ENCODE measurements around the gene KRT33B.

Gene KRT33B

DNA sequence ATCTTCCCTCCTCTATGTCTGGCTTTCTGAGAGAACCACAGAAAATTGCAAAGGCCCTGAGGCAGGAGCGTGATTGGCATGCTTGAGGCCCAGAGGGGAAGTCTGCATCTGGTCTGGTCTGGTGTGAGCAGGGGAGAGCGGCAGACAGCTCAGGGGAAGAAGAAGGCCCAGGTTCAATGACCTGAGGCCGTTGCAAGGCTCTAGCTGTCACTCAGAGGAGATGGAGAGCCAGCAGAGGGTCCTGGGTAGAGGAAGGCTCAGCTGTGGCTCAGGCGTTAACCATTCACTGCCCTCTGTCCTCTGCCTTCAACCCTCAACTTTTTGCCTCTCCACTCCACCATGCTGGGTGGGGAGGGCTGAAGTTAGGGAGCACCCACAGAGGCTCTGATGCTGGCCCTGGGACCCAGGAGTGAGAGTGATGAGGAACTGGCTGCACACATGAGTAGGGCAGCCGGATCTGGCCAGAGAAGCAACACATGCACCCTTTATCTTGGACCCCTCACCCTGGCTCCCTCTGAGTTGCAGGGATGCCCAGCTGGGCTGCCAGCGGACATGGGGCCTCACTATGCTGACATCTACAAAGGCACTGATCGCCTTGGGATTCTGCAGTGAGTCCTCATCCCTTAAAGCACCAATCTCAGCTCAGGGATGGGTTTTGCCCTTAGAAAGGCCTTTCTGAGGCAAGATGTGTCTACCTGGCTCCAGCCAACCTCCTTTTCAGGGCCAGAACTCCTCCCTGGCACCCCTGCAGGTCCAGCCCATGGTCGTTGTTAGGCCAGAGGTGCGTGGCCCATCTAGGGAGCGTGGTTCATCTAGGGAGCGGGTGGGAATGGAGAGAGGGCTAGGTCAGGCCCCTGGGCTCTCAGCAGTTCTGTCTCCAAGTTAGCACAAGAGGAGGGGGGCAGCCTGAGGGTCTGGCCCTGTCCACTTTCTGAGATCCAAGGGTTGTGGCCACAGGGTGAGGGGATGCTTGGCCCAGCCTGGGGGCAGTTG lies 46.4 kb downstream of the KRT33B start:
- DNase-seq = no peak

DNA sequence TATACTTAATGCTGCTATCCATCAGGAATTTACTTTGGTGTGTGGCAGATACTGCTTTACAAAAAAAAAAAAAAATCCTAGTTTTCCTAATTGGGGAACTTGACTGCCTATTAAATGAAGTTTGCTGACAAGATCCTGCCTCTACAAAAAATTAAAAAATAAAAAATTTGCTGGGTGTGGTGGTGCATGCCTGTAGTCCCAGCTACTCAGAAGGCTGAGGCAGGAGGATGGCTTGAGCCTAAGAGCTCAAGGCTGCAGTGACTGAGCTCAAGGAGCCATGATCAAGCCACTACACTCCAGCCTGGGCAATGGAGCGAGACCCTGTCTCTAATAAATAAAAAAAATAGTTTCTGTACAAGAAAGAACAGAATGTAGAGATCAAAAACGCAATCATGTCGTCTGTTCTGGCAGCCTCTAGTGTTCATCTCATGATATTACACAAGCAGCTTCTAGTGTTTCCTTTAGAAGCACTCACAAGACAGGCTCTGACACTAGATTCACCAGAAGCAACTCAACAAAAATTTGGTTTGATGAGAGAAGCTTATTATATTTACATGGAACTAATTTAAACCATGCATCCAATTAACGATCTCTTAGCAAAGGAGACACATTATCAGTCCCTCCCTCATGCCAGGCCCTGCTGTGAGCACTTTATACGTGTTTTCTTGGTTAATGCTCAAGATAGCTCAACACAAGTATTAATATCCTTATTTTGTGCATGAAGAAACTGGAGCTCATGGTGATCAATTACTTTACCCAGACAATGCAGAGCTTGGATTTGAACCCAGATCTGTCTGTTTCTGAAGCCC lies 47.3 kb downstream of the KRT33B start:
- peak; percentile 28 for DNase-seq

DNA sequence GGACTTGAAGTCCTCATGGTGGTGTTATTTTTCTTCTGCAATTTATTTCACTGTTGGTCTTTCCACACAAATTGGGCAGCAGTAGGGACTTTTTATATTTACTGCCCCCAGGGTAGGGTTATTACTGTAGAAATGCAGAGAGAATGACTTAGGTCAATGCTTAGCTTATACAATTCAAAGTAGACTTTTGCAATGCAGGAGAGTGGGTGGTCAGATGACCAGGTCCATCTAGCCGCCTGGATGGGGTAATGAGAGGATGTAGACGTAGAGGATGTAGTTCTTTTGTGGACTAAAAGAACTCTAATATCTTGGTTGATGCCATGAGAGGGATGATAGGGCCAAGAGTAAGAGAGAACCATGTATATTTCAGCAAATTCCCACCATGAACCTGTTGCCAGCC lies 51.4 kb downstream of the KRT33B start:
- no peak for DNase-seq

DNA sequence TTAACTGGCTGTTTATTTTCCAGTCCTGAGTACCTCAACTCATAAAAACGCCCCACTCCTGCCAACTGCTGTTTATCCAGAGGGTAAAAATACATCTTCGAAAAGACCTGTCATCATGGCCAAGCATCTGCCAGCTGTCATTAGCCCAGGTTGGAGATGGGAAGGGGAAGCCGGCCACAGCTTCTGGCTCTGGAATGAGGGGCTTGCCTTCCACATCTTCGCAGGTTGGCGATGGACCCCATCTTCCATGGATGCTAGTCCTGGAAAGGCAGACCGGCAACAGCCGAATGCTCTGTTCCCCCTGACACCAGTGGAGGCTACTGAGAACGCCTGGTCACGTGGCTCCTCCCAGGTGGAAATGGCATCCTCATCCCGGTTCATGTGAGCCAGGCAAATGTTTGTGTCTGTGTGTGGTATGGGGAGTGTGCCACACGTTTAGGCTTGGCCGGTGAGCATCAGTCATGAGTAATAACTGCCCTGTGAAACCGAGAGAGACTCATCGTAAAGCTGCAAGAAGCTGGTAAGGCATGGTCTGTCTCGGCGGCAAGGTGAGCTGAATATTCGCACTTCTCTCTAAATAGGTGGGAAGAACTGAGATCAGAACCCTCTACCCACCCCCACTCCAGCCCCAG lies 53.7 kb downstream of the KRT33B start:
- DNase-seq = no peak

DNA sequence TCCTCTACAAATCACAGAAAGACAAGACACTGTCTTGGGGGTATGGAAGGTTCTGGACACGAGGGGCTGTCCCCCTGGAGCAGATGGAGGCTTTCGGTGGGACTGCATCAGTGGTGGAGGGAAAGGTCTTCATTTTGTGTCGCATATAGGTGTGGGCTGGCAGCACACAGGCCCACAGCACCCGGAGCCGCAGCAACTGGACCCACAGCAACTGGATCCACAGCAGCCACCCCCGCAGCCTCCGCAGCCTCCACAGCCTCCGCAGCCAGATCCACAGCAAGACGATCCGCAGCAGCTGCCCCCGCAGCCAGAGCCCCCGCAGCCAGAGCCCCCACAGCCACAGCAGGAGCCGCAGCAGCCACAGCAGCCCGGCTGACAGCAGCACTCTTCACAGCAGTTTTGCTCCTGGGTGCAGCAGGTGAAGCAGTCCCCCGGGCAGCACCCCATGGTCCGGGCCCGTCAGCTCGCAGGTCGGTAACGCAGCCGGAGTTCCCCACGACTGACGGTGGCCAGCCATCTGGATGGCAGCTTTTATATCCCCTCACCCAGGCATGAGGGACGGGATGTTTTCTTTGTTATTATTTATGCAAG lies 54.3 kb downstream of the KRT33B start, which contains the start of gene KRTAP17-1:
TSS of gene KRTAP17-1 (minus strand) at position 507 of the 591 bp plus-strand sequence. CDS start at position 447, 60 bp downstream.
- DNase-seq = no peak
